HL-60 (cell line): ENCODE measurements around the gene SCN3B.

Experiments
- DNase-seq, 2 experiments: peaks; one replicate each; pipeline ENCODE4 v3.0.0-alpha.2; 2010 to 2020; ENCODE audit warnings: low read depth in 1 of 2, low spot score in 1 of 2
- H3K27ac ChIP-seq: fragments of 250-450 bp; sonication (Bioruptor Pico); replicated peaks from 2 replicates; pipeline ENCODE4 v1.5.1; 2020; ENCODE audit warnings: mild to moderate bottlenecking, moderate library complexity
- H3K27me3 ChIP-seq: fragments of 250-450 bp; sonication (Bioruptor Pico); 2 replicates; pipeline ENCODE4 v1.5.1; 2021; ENCODE audit warnings: mild to moderate bottlenecking, moderate library complexity; ENCODE audit not compliant: insufficient read depth, poor library complexity, severe bottlenecking
- H3K4me3 ChIP-seq: replicated peaks from 2 replicates; pipeline ENCODE4 v1.5.1; 2011; ENCODE audit warnings: mild to moderate bottlenecking, control low read depth, low read length; ENCODE audit not compliant: insufficient read depth
- CTCF ChIP-seq: IDR thresholded peaks from one replicate; pipeline ENCODE4 v1.5.1; 2011; ENCODE audit warnings: low read length, control low read depth, inconsistent platforms; ENCODE audit not compliant: insufficient read depth
- GABPA ChIP-seq: IDR thresholded peaks from 2 replicates; pipeline ENCODE4 v1.6.1; 2012; ENCODE audit warnings: low read depth
- POLR2AphosphoS5 ChIP-seq: IDR thresholded peaks from 2 replicates; pipeline ENCODE4 v1.6.1; 2012; ENCODE audit warnings: low read depth
- REST ChIP-seq: IDR thresholded peaks from 2 replicates; pipeline ENCODE4 v1.6.1; 2012; ENCODE audit warnings: low read depth; ENCODE audit not compliant: insufficient replicate concordance
- SPI1 ChIP-seq: IDR thresholded peaks from 2 replicates; pipeline ENCODE4 v1.6.1; 2012; ENCODE audit warnings: low read depth, mild to moderate bottlenecking, borderline replicate concordance

Gene SCN3B

GRCh38 chr11:123645286-123645975 lies 9.0 kb downstream of the SCN3B start:
- TF ChIP-seq POLR2AphosphoS5 (no peak), CTCF (no peak), SPI1 (no peak), GABPA (no peak), REST (no peak)
- no peak for DNase-seq

GRCh38 chr11:123642435-123642834 lies 12.0 kb downstream of the SCN3B start:
- TF ChIP-seq CTCF: no peak
- no peak for TF ChIP-seq SPI1
- no peak for TF ChIP-seq REST
- no peak for TF ChIP-seq POLR2AphosphoS5
- TF ChIP-seq GABPA: no peak
- no peaks in the 10 kb centered on the region for H3K27me3 ChIP-seq
- DNase-seq: no peak
- H3K27ac ChIP-seq: no peak overlapping the region
- H3K4me3 ChIP-seq: no peak overlapping the region

More at GRCh38 chr11:123645286-123645975, 9.0 kb downstream of the SCN3B start:
- Histone ChIP-seq H3K27ac (no peak overlapping the region), H3K4me3 (no peak overlapping the region), H3K27me3 (no peaks in the 10 kb centered on the region)

GRCh38 chr11:123641495-123641840 lies 13.0 kb downstream of the SCN3B start:
- TF ChIP-seq POLR2AphosphoS5 (no peak), REST (no peak), CTCF (no peak), GABPA (no peak), SPI1 (no peak)
- no peaks in the 10 kb centered on the region for H3K27me3 ChIP-seq
- DNase-seq: no peak
- no peak overlapping the region for H3K27ac ChIP-seq
- H3K4me3 ChIP-seq: no peak overlapping the region
